IMR-90 (cell line): ENCODE data around the gene RAB11FIP3. TPM values are rescaled to one million over a fixed set of nuclear protein-coding genes. Genes with fewer than 3 reads are reported as not detected.

Experiments used
- ATAC-seq: fragments of 200-7000 bp; cut with Tn5 transposase; 2 replicates; pipeline ENCODE4 v1.9.1; 2020; ENCODE audit warnings: low read depth, mild to moderate bottlenecking, moderate library complexity
- BruUV-seq: library from RNA; stranded (reverse); fragments of 400-500 nt; replicated peaks from 2 replicates; lab custom pipeline; 2021; lab: Mats Ljungman, UMichigan
- CTCF ChIA-PET: fragments of 300-600 bp; formaldehyde crosslinking; extraction: SDS; loops from one replicate; lab custom pipeline; 2021; ENCODE audit warnings: antibody characterized with exemption; lab: Yijun Ruan, JAX
- POLR2A ChIA-PET: fragments of 300-600 bp; sonication (Branson Sonifier 250); formaldehyde crosslinking; loops from one replicate; lab custom pipeline; 2022; ENCODE audit warnings: antibody characterized with exemption; ENCODE audit not compliant: unreplicated experiment; lab: Charles Lee
- DNase-seq: peaks from one replicate; pipeline ENCODE4 v3.0.0; 2013
- H2AFZ ChIP-seq: replicated peaks from 2 replicates; pipeline ENCODE3; 2013; ENCODE audit warnings: low read length, mild to moderate bottlenecking; ENCODE audit not compliant: poor library complexity
- H2AK5ac ChIP-seq: 2 replicates; pipeline ENCODE4 v1.6.1; 2013; ENCODE audit warnings: low read depth, low read length, inconsistent platforms
- H2AK9ac ChIP-seq: replicated peaks from 2 replicates; pipeline ENCODE3; 2013; ENCODE audit warnings: mild to moderate bottlenecking, low read depth, low read length, moderate library complexity; ENCODE audit not compliant: poor library complexity
- H2BK120ac ChIP-seq: 2 replicates; pipeline ENCODE4 v1.6.1; 2013; ENCODE audit warnings: low read depth, low read length, inconsistent platforms
- H2BK15ac ChIP-seq: 3 replicates; pipeline ENCODE4 v1.6.1; 2013; ENCODE audit warnings: low read depth, low read length, inconsistent platforms
- H2BK20ac ChIP-seq: 2 replicates; pipeline ENCODE4 v1.6.1; 2013; ENCODE audit warnings: low read depth, mild to moderate bottlenecking, inconsistent platforms, low read length, moderate library complexity
- H2BK5ac ChIP-seq: 2 replicates; pipeline ENCODE4 v1.6.1; 2013; ENCODE audit warnings: mild to moderate bottlenecking, low read depth, low read length, inconsistent platforms; ENCODE audit not compliant: poor library complexity, severe bottlenecking
- H3K14ac ChIP-seq: replicated peaks from 2 replicates; pipeline ENCODE4 v1.6.1; 2013; ENCODE audit warnings: low read depth, low read length, inconsistent platforms
- H3K18ac ChIP-seq: 2 replicates; pipeline ENCODE4 v1.6.1; 2013; ENCODE audit warnings: low read depth, low read length, control low read depth
- H3K23ac ChIP-seq: 2 replicates; pipeline ENCODE4 v1.6.1; 2013; ENCODE audit warnings: low read depth, low read length, inconsistent platforms
- H3K27ac ChIP-seq: 2 replicates; pipeline ENCODE4 v1.5.1; 2013; ENCODE audit warnings: mild to moderate bottlenecking, control low read depth, low read length; ENCODE audit not compliant: insufficient read depth
- H3K27me3 ChIP-seq: 2 replicates; pipeline ENCODE4 v1.6.1; 2013; ENCODE audit warnings: low read length; ENCODE audit not compliant: control insufficient read depth, insufficient read depth
- H3K36me3 ChIP-seq: 2 replicates; pipeline ENCODE4 v1.6.1; 2013; ENCODE audit warnings: low read length, mixed read lengths; ENCODE audit not compliant: control insufficient read depth, insufficient read depth
- H3K4ac ChIP-seq: 2 replicates; pipeline ENCODE4 v1.6.1; 2013; ENCODE audit warnings: low read depth, low read length, inconsistent platforms
- H3K4me1 ChIP-seq: 2 replicates; pipeline ENCODE4 v1.6.1; 2013; ENCODE audit warnings: low read length, mixed read lengths; ENCODE audit not compliant: control insufficient read depth, insufficient read depth
- H3K4me2 ChIP-seq: 2 replicates; pipeline ENCODE4 v1.6.1; 2013; ENCODE audit warnings: low read depth, mild to moderate bottlenecking, control low read depth, low read length, moderate library complexity
- H3K4me3 ChIP-seq: 2 replicates; pipeline ENCODE4 v1.5.1; 2013; ENCODE audit warnings: low read depth, mild to moderate bottlenecking, control low read depth, low read length, moderate library complexity; ENCODE audit not compliant: insufficient read depth
- H3K56ac ChIP-seq: 2 replicates; pipeline ENCODE4 v1.6.1; 2013; ENCODE audit warnings: low read length, inconsistent platforms; ENCODE audit not compliant: insufficient read depth; ENCODE audit errors: extremely low read depth
- H3K79me1 ChIP-seq, 2 experiments: 2 replicates each; pipeline ENCODE4 v1.6.1; 2013; ENCODE audit warnings: low read length in 2 of 2, inconsistent platforms in 1 of 2, low read depth in 1 of 2
- H3K9ac ChIP-seq: 2 replicates; pipeline ENCODE4 v1.6.1; 2013; ENCODE audit warnings: low read depth, low read length, control low read depth
- H3K9me1 ChIP-seq: 2 replicates; pipeline ENCODE4 v1.6.1; 2013; ENCODE audit warnings: low read length, inconsistent platforms; ENCODE audit not compliant: insufficient read depth
- H3K9me3 ChIP-seq: 2 replicates; pipeline ENCODE4 v1.6.1; 2013; ENCODE audit warnings: low read length; ENCODE audit not compliant: control insufficient read depth, insufficient read depth
- H4K20me1 ChIP-seq: 2 replicates; pipeline ENCODE4 v1.6.1; 2013; ENCODE audit warnings: low read length, inconsistent platforms; ENCODE audit not compliant: insufficient read depth
- H4K5ac ChIP-seq: 2 replicates; pipeline ENCODE4 v1.6.1; 2013; ENCODE audit warnings: mild to moderate bottlenecking, low read depth, low read length, control low read depth
- H4K8ac ChIP-seq, 2 experiments: 2 replicates each; pipeline ENCODE4 v1.6.1; 2013; ENCODE audit warnings: low read depth in 2 of 2, low read length in 2 of 2, control low read depth in 1 of 2, inconsistent platforms in 1 of 2
- H4K91ac ChIP-seq: 2 replicates; pipeline ENCODE4 v1.6.1; 2013; ENCODE audit warnings: low read depth, low read length, inconsistent platforms; ENCODE audit not compliant: insufficient read depth
- NFE2L2 ChIP-seq: fragments of 150-350 bp; IDR thresholded peaks from 2 replicates; pipeline ENCODE4 v1.6.1; 2016; ENCODE audit warnings: low read depth, mild to moderate bottlenecking, low read length
- WGBS, 2 experiments: methylation state at CpG; one replicate each; pipeline versions ENCODE4 v1.1.5 to v1.1.7; 2013; ENCODE audit warnings: missing lambda C conversion rate in 2 of 2; ENCODE audit not compliant: insufficient read length in 1 of 2; ENCODE audit errors: extremely low coverage in 2 of 2; 5-methylcytosine and 5-hydroxymethylcytosine counted together
- dilution Hi-C: fragments of 300-500 bp; cut with HindIII; formaldehyde crosslinking; loops from one replicate; pipeline ENCODE4 v1.14.3; 2018; ENCODE audit warnings: low sequenced_read_pairs; ENCODE audit not compliant: unreplicated experiment
- in situ Hi-C: fragments of 300-500 bp; cut with MboI; formaldehyde crosslinking; loops from 3 replicates; pipeline ENCODE4 v1.14.3; 2019; ENCODE audit warnings: low sequenced_read_pairs, inconsistent platforms, mixed read lengths
- intact Hi-C: fragments of 100-400 bp; cut with micrococcal nuclease; formaldehyde crosslinking; loops from 2 replicates; pipeline ENCODE4 v1.10.0; 2022
- polyA plus RNA-seq, 3 experiments: library from polyadenylated mRNA; depleted of rRNA; stranded (reverse); fragments of >200 nt; gene quantifications; 2 replicates each; pipeline ENCODE4 v1.2.3, GENCODE V29; 2012; ENCODE audit warnings: low replicate concordance in 1 of 3
- total RNA-seq: library from RNA; depleted of rRNA; stranded (reverse); fragments of >200 nt; gene quantifications from 2 replicates; pipeline ENCODE4 v1.2.3, GENCODE V29; 2012
- TF ChIP-seq, protein P1 (sequence below): fragments of 150-350 bp; IDR thresholded peaks from 2 replicates; pipeline ENCODE4 v1.6.1; 2017; ENCODE audit warnings: mild to moderate bottlenecking, antibody characterized with exemption, low read length, low read depth

Gene RAB11FIP3
- total and polyA plus RNA-seq, 2 of the 4 experiments (the other 2 are of a cell fraction), result 7.5 to 22.5 TPM

GRCh38 chr16:424623-425081 is 797 bp upstream of the RAB11FIP3 start:
- Histone ChIP-seq H3K4ac (peak overlapping the region; percentile 88), H3K9me3 (no peaks in the 10 kb centered on the region), H2BK20ac (peak overlapping the region; percentile 75; the same call in 1 of the 2 replicates), H3K27ac (peak overlapping the region; percentile 69), H3K36me3 (no peaks in the 10 kb centered on the region; the same call in 1 of the 2 replicates), H3K56ac (peak overlapping the region; percentile 37; the same call in 1 of the 2 replicates), H2AK5ac (peak overlapping the region; percentile 94), H2BK120ac (peak overlapping the region; percentile 78), H3K9ac (no peak overlapping the region), H3K9me1 (peaks cover 16% of the 10 kb centered on the region), H3K4me3 (no peak overlapping the region; the same call in 1 of the 2 replicates), H4K5ac (no peak overlapping the region), H2AK9ac (peak overlapping the region; percentile 99), H4K20me1 (peaks cover 27% of the 10 kb centered on the region), H4K91ac (peak overlapping the region; percentile 74), H3K4me1 (peaks cover 13% of the 10 kb centered on the region), H3K14ac (peak overlapping the region; percentile 78), H3K27me3 (no peaks in the 10 kb centered on the region), H2AFZ (peak overlapping the region; percentile 98), H4K8ac (peak overlapping the region; percentile 85 to 90), H3K18ac (peak overlapping the region; percentile 38; the same call in 1 of the 2 replicates), H2BK15ac (peak overlapping the region; percentile 52; the same call in 2 of the 3 replicates), H3K4me2 (peak overlapping the region; percentile 88), H3K79me1 (peaks cover 19 to 39% of the 10 kb centered on the region in 2 experiments), H2BK5ac (peak overlapping the region; percentile 93), H3K23ac (peak overlapping the region; percentile 87; the same call in 1 of the 2 replicates)
- POLR2A ChIA-PET, result no interaction called here
- no TSS peak for BruUV-seq
- DNase-seq, result no peak
- TF ChIP-seq NFE2L2, result no peak
- TF ChIP-seq, protein P1, sequence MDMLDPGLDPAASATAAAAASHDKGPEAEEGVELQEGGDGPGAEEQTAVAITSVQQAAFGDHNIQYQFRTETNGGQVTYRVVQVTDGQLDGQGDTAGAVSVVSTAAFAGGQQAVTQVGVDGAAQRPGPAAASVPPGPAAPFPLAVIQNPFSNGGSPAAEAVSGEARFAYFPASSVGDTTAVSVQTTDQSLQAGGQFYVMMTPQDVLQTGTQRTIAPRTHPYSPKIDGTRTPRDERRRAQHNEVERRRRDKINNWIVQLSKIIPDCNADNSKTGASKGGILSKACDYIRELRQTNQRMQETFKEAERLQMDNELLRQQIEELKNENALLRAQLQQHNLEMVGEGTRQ, result no peak
- intact Hi-C loops (loop anchor here (2.0 kb wide), 2 partner anchors 70 to 102 kb away; partner anchors contain the start of gene CAPN15), dilution Hi-C loops (no loop called here), in situ Hi-C loops (no loop called here)
- peak; percentile 2 for ATAC-seq
- CTCF ChIA-PET, result no interaction called here
- WGBS, 2 experiments, result 3% methylated on average over 13 of the region's 31 CpGs; no CpG with 5 or more reads in 1 of the 2 experiments
